ENCODE results near the gene XPO4.

- TF ChIP-seq SP1 (IDR thresholded peaks at IDR 0.05) (no peak), CTCF (IDR thresholded peaks at IDR 0.05; ENCODE audit: low read depth, low read length, missing input control) (no peak), REST (IDR thresholded peaks at IDR 0.05) (no peak), ZBTB33 (IDR thresholded peaks at IDR 0.05) (no peak), YY1 (IDR thresholded peaks at IDR 0.05) (no peak), MAX (IDR thresholded peaks at IDR 0.05) (no peak), FOXA2 (IDR thresholded peaks at IDR 0.05) (no peak), ATF3 (IDR thresholded peaks at IDR 0.05) (no peak), TAF1 (conservative IDR thresholded peaks at IDR 0.05) (no peak), EGR1 (IDR thresholded peaks at IDR 0.05; ENCODE audit: low read depth in 2 of 2) (no peak), NR2F2 (IDR thresholded peaks at IDR 0.05) (no peak), RAD21 (IDR thresholded peaks at IDR 0.05) (no peak)
Measured at GRCh38 chr13:20831933-20832332, 70.6 kb downstream of the XPO4 start.
